Upper lobe of left lung (tissue), 6 donors: ENCODE measurements around the gene CLK2. TPM values are rescaled to one million over a fixed set of nuclear protein-coding genes. Genes with fewer than 3 reads are reported as not detected.
"Not testable (repeated sequence)": the region's sequence is repeated elsewhere in the genome, so short reads cannot be mapped to it uniquely, and the experiment has no call there.

Experiments
- ATAC-seq, 2 donors: fragments of 200-7000 bp; cut with Tn5 transposase; one replicate each; pipeline ENCODE4 v1.9.1; 2022; ENCODE audit warnings: mild to moderate bottlenecking in 2 of 2, moderate library complexity in 2 of 2; ENCODE audit not compliant: low FRiP score in 2 of 2
- DNase-seq, 2 donors: peaks; one replicate each; pipeline ENCODE4 v3.0.0-alpha.2; 2019 to 2020
- H3K27ac ChIP-seq, 4 donors: fragments of 200-600 bp; sonication (generic); one replicate each; pipeline ENCODE4 v1.5.1; 2016 to 2019
- H3K27me3 ChIP-seq, 4 donors: fragments of 200-600 bp; sonication (generic); one replicate each; pipeline ENCODE4 v1.5.1; 2017 to 2019
- H3K36me3 ChIP-seq, 4 donors: fragments of 200-600 bp; sonication (generic); one replicate each; pipeline ENCODE4 v1.5.1; 2016 to 2019
- H3K4me1 ChIP-seq, 4 donors: fragments of 200-600 bp; sonication (generic); one replicate each; pipeline ENCODE4 v1.5.1; 2018 to 2019
- H3K4me3 ChIP-seq, 4 donors: fragments of 200-600 bp; sonication (generic); one replicate each; pipeline ENCODE4 v1.5.1; 2017 to 2019; ENCODE audit warnings: mild to moderate bottlenecking in 2 of 4, moderate library complexity in 1 of 4
- H3K9me3 ChIP-seq, 4 donors: fragments of 200-600 bp; sonication (generic); one replicate each; pipeline ENCODE4 v1.5.1; 2018 to 2019
- CTCF ChIP-seq, 6 experiments: fragments of 450-650 bp in 4 of 6; fragments of 200-600 bp in 2 of 6; sonication (generic) in 2 of 6; IDR thresholded peaks; one replicate each; pipeline ENCODE4 v1.5.1; 2016 to 2019; ENCODE audit warnings: antibody characterized with exemption in 6 of 6
- EP300 ChIP-seq, 4 donors: sonication (generic); formaldehyde crosslinking; IDR thresholded peaks; one replicate each; pipeline ENCODE4 v1.5.1; 2017; ENCODE audit warnings: antibody characterized with exemption in 4 of 4, control low read depth in 2 of 4
- POLR2A ChIP-seq, 4 donors: fragments of 450-650 bp; IDR thresholded peaks; one replicate each; pipeline ENCODE4 v1.5.1; 2016 to 2017; ENCODE audit warnings: antibody characterized with exemption in 4 of 4, mild to moderate bottlenecking in 2 of 4
- POLR2AphosphoS5 ChIP-seq, 2 donors: sonication (generic); formaldehyde crosslinking; IDR thresholded peaks; one replicate each; pipeline ENCODE4 v1.5.1; 2017; ENCODE audit warnings: antibody characterized with exemption in 2 of 2
- WGBS, 2 donors: methylation state at CpG; one replicate each; pipeline ENCODE4 v1.1.5; 2017 to 2018; 5-methylcytosine and 5-hydroxymethylcytosine counted together
- total RNA-seq, 6 donors: library from RNA; depleted of rRNA in 4 of 6; stranded (reverse); fragments of >200 nt in 4 of 6; gene quantifications; one replicate each; pipeline versions ENCODE4 v1.1.0 to v1.2.1, GENCODE V29; 2016 to 2021
- donor health status: DM: no; HTN: no; CAD: no; lungs with moderate emphysema.
- donor health status: DM: no; HTN: yes; CAD: no; lungs with severe emphysema.

CLK2 gene
- total RNA-seq, 6 donors from 2014 or later: 32.7 to 92.2 (median 48.1) TPM

- ATAC-seq: no peak
- Histone ChIP-seq H3K27ac (peak overlapping the region; percentile 70 to 86 (median 82)), H3K4me1 (peaks cover 20 to 31% (median 27%) of the 10 kb centered on the region in 4 donors), H3K36me3 (no peaks in the 10 kb centered on the region), H3K9me3 (no peaks in the 10 kb centered on the region), H3K27me3 (no peaks in the 10 kb centered on the region), H3K4me3 (peak overlapping the region in 3 of 4 donors; percentile 52 to 63 (median 59))
- DNase-seq: no peak
- WGBS, 2 donors: 54 to 57% methylated on average over 9 of the region's 9 CpGs
- no peak for TF ChIP-seq POLR2AphosphoS5 (IDR thresholded peaks at IDR 0.05)
- no peak for TF ChIP-seq CTCF (IDR thresholded peaks at IDR 0.05)
- no peak for TF ChIP-seq POLR2A (IDR thresholded peaks at IDR 0.05)
- TF ChIP-seq EP300 (IDR thresholded peaks at IDR 0.05): no peak
Observed at GRCh38 chr1:155228096-155228427, 45.2 kb downstream of the CLK2 start.

GRCh38 chr1:155227261-155228095 is 45.8 kb downstream of the CLK2 start:
- H3K4me1 ChIP-seq: peaks cover 20 to 31% (median 27%) of the 10 kb centered on the region in 4 donors
- H3K27me3 ChIP-seq: no peaks in the 10 kb centered on the region
- no peaks in the 10 kb centered on the region for H3K9me3 ChIP-seq
- DNase-seq: peak; percentile 95 to 99
- TF ChIP-seq EP300 (IDR thresholded peaks at IDR 0.05) (no peak), POLR2AphosphoS5 (IDR thresholded peaks at IDR 0.05) (peak in 1 of 2 donors; percentile 78), CTCF (IDR thresholded peaks at IDR 0.05) (peak in 1 of 6 experiments; percentile 14), POLR2A (IDR thresholded peaks at IDR 0.05) (peak in 3 of 4 donors; percentile 50 to 83 (median 60))
- WGBS, 2 donors: 1% methylated on average over 30 to 42 of the region's 42 CpGs
- no peaks in the 10 kb centered on the region for H3K36me3 ChIP-seq
- H3K4me3 ChIP-seq: peak overlapping the region; percentile 30 to 63 (median 56)
- peak; percentile 98 to 99 for ATAC-seq
- H3K27ac ChIP-seq: peak overlapping the region; percentile 70 to 86 (median 82)

DNA sequence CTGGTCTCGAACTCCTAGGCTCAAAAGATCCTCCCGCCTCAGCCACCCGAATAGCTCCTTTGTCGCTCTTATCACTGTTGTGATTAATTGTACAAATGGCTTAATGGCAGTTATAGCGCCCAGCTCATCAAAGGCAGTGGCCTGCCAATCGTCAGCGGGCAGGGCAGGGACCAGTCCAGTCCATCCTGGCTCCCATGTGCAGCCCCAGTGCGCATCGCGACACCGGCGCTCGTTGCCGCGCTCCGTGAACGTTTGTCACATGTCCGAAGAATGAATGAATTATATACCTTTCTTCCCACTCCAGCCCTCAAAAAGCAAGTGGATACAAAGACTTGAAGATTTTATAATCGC is 46.4 kb downstream of the CLK2 start:
- WGBS, 2 donors: 0 to 1% methylated on average over 19 of the region's 19 CpGs
- DNase-seq (peak; percentile 57 to 90), ATAC-seq (peak; percentile 53 to 69)
- H3K27me3 ChIP-seq: no peaks in the 10 kb centered on the region
- no peak for TF ChIP-seq POLR2AphosphoS5 (IDR thresholded peaks at IDR 0.05)
- no peak for TF ChIP-seq EP300 (IDR thresholded peaks at IDR 0.05)
- no peak for TF ChIP-seq POLR2A (IDR thresholded peaks at IDR 0.05)
- no peak for TF ChIP-seq CTCF (IDR thresholded peaks at IDR 0.05)
- peak overlapping the region; percentile 70 to 86 (median 82) for H3K27ac ChIP-seq
- H3K4me3 ChIP-seq: peak overlapping the region; percentile 30 to 63 (median 56)
- H3K36me3 ChIP-seq: no peaks in the 10 kb centered on the region
- H3K4me1 ChIP-seq: peaks cover 20 to 31% (median 27%) of the 10 kb centered on the region in 4 donors
- H3K9me3 ChIP-seq: no peaks in the 10 kb centered on the region

- H3K4me1 ChIP-seq: peaks cover 20 to 31% (median 27%) of the 10 kb centered on the region in 4 donors
- H3K36me3 ChIP-seq: no peaks in the 10 kb centered on the region
- no peak for TF ChIP-seq EP300 (IDR thresholded peaks at IDR 0.05)
- no peak for TF ChIP-seq POLR2A (IDR thresholded peaks at IDR 0.05)
- no peak for TF ChIP-seq POLR2AphosphoS5 (IDR thresholded peaks at IDR 0.05)
- TF ChIP-seq CTCF (IDR thresholded peaks at IDR 0.05): peak; percentile 27 to 65 (median 52)
- peak overlapping the region; percentile 70 to 86 (median 82) for H3K27ac ChIP-seq
- H3K4me3 ChIP-seq: peak overlapping the region; percentile 30 to 63 (median 56)
- H3K9me3 ChIP-seq: no peaks in the 10 kb centered on the region
- DNase-seq: peak; percentile 86 to 87
- peak; percentile 71 to 79 for ATAC-seq
- H3K27me3 ChIP-seq: no peaks in the 10 kb centered on the region
- 0 to 2% methylated on average over 7 of the region's 7 CpGs for whole genome bisulfite sequencing, 2 donors
Observed at GRCh38 chr1:155226188-155226909, 47.0 kb downstream of the CLK2 start.

DNA sequence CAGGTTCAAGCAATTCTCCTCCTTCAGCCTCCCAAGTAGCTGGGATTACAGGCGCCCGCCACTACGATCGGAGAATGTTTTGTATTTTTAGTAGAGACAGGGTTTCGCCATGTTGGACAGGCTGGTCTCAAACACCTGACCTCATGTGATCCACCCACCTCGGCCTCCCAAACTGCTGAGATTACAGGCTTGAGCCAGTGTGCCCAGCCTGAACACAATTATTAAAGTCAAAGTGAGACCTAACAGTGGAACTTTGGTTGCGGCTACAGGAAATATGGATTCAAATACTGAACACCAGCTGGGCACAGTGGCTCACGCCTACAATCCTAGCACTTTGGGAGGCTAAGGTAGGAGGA is 47.9 kb downstream of the CLK2 start:
- WGBS, 2 donors: 99% methylated on average over 8 of the region's 8 CpGs
- not testable (repeated sequence) for H3K4me3 ChIP-seq, ATAC-seq, DNase-seq, H3K36me3 ChIP-seq, H3K27me3 ChIP-seq, H3K9me3 ChIP-seq
- Histone ChIP-seq H3K4me1 (peaks cover 20 to 31% (median 27%) of the 10 kb centered on the region in 4 donors), H3K27ac (peak overlapping the region; percentile 26 to 49 (median 40))
